ENCODE data around the gene ZYG11A.

DNA sequence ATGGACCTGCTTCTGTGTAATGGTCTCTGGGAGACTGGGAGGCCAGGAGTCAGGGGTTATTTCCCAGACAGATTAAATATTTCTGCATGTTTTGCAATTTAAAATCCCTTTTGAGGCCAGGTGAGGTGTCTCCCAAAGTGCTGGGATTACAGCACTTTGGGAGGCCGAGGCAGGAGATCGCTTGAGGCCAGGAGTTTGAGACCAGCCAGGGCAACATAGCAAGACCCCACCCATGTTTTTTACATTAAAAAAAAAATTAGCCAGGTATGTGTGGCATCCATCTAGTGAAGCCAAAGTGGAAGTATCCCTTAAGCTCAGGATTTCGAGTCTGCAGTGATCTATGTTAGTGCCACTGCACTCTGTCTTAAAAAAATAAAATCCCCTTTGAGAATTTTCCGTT, 44.9 kb downstream of the ZYG11A start:
- TF ChIP-seq CTCF (IDR thresholded peaks at IDR 0.05) (no peak), POLR2A (IDR thresholded peaks at IDR 0.05) (no peak)
